ENCODE measurements around the gene BRSK1.

The BRSK1 gene

GRCh38 chr19:55247621-55248099 lies 36.1 kb upstream of the BRSK1 start:
- TF ChIP-seq CEBPB (IDR thresholded peaks at IDR 0.05) (no peak), ZBTB7A (IDR thresholded peaks at IDR 0.05; ENCODE audit: low read depth) (no peak), YY1 (IDR thresholded peaks at IDR 0.05; ENCODE audit: low read depth) (no peak), RAD21 (IDR thresholded peaks at IDR 0.05; ENCODE audit: low read depth) (no peak), EGR1 (IDR thresholded peaks at IDR 0.05) (no peak), TAF1 (IDR thresholded peaks at IDR 0.05; ENCODE audit: low read depth) (no peak), EP300 (IDR thresholded peaks at IDR 0.05; ENCODE audit: borderline replicate concordance) (no peak), TEAD4 (IDR thresholded peaks at IDR 0.05) (no peak), NFIC (IDR thresholded peaks at IDR 0.05) (no peak), TCF12 (IDR thresholded peaks at IDR 0.05; ENCODE audit: low read depth) (no peak), CREB1 (IDR thresholded peaks at IDR 0.05; ENCODE audit: low read depth) (no peak), REST (IDR thresholded peaks at IDR 0.05; ENCODE audit: low read depth) (no peak), FOXM1 (IDR thresholded peaks at IDR 0.05; ENCODE audit: borderline replicate concordance, low read depth) (no peak)
- TF ChIP-seq, protein P1, sequence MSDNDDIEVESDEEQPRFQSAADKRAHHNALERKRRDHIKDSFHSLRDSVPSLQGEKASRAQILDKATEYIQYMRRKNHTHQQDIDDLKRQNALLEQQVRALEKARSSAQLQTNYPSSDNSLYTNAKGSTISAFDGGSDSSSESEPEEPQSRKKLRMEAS (IDR thresholded peaks at IDR 0.05): no peak
- TF ChIP-seq, protein P2, sequence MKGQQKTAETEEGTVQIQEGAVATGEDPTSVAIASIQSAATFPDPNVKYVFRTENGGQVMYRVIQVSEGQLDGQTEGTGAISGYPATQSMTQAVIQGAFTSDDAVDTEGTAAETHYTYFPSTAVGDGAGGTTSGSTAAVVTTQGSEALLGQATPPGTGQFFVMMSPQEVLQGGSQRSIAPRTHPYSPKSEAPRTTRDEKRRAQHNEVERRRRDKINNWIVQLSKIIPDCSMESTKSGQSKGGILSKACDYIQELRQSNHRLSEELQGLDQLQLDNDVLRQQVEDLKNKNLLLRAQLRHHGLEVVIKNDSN (IDR thresholded peaks at IDR 0.05): no peak

DNA sequence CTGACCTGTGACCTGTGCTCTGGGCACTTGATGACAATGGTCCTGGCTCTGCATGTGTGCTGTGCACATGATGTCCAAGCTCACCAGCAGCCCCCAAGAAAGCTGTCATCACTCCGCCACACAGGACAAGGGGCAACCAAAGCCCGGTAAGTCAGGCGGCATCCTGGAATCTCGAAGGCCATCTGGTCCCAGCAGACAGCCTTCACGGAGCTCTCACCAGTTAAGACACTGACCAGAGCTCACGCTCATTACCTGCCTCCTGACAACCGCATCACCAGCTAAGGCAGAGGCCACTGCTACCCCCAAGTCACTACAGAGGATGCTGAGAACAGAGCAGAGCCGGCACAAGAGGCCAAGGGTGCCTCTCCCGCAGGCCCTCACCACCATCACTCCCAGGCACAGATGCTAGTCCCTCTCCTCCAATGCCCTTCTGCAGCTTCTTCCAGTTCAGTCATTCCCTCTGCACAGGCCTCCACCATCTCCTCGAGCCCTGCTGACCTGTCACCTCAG lies 35.6 kb upstream of the BRSK1 start:
- TF ChIP-seq TCF12 (IDR thresholded peaks at IDR 0.05; ENCODE audit: low read depth) (no peak), EP300 (IDR thresholded peaks at IDR 0.05; ENCODE audit: borderline replicate concordance) (no peak), CREB1 (IDR thresholded peaks at IDR 0.05; ENCODE audit: low read depth) (no peak), RAD21 (IDR thresholded peaks at IDR 0.05; ENCODE audit: low read depth) (no peak), NFIC (IDR thresholded peaks at IDR 0.05) (no peak), TAF1 (IDR thresholded peaks at IDR 0.05; ENCODE audit: low read depth) (no peak), REST (IDR thresholded peaks at IDR 0.05; ENCODE audit: low read depth) (no peak), EGR1 (IDR thresholded peaks at IDR 0.05) (no peak), YY1 (IDR thresholded peaks at IDR 0.05; ENCODE audit: low read depth) (no peak), TEAD4 (IDR thresholded peaks at IDR 0.05) (no peak), FOXM1 (IDR thresholded peaks at IDR 0.05; ENCODE audit: borderline replicate concordance, low read depth) (no peak), CEBPB (IDR thresholded peaks at IDR 0.05) (no peak), ZBTB7A (IDR thresholded peaks at IDR 0.05; ENCODE audit: low read depth) (no peak)
- TF ChIP-seq, protein P2 (IDR thresholded peaks at IDR 0.05): no peak
- TF ChIP-seq, protein P1 (IDR thresholded peaks at IDR 0.05): no peak

DNA sequence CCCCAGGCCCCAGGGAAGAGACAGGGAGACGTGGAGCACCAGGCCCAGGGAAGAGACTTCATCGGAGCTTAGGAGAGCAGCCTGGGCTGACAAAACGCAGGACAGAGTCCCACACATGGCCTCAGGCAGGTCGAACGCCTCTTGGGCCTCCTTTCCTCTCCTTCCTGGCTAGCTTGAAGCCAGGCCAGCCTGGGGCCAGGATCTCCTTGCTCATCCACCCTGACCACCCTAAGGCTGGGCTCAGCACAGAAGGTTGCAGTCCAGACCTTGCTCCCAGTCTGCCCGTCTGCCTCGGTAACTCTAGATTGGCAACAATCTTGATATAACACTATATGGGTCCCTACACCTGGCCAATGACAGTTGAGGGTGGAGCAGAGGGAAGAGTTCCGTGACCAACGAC lies 35.1 kb upstream of the BRSK1 start:
- TF ChIP-seq EGR1 (IDR thresholded peaks at IDR 0.05) (no peak), CEBPB (IDR thresholded peaks at IDR 0.05) (no peak), TCF12 (IDR thresholded peaks at IDR 0.05; ENCODE audit: low read depth) (no peak), ZBTB7A (IDR thresholded peaks at IDR 0.05; ENCODE audit: low read depth) (no peak), YY1 (IDR thresholded peaks at IDR 0.05; ENCODE audit: low read depth) (no peak), FOXM1 (IDR thresholded peaks at IDR 0.05; ENCODE audit: borderline replicate concordance, low read depth) (no peak), RAD21 (IDR thresholded peaks at IDR 0.05; ENCODE audit: low read depth) (no peak), TEAD4 (IDR thresholded peaks at IDR 0.05) (no peak), EP300 (IDR thresholded peaks at IDR 0.05; ENCODE audit: borderline replicate concordance) (no peak), NFIC (IDR thresholded peaks at IDR 0.05) (no peak), TAF1 (IDR thresholded peaks at IDR 0.05; ENCODE audit: low read depth) (no peak)
- TF ChIP-seq, protein P1 (IDR thresholded peaks at IDR 0.05): no peak

DNA sequence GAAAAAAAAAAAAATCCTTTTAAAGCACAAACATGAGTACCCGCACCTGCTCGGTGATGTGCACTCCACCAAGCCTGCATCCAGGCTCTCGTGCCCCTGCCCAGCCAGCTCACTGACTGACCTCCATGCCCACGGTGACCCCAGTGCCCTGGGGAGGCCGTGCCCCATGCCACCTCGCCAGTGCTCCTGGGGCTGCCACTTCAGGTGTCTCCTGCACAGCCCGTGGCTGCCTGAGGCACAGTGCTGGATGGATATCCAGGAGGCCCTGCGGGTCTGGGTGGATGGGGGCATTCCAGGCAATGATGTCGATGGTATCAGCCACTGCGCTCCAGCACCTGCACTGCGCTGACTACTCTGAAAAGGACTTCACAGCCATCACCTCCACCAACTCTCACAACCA lies 34.0 kb upstream of the BRSK1 start:
- no peak for TF ChIP-seq YY1 (IDR thresholded peaks at IDR 0.05; ENCODE audit: low read depth)
- no peak for TF ChIP-seq EP300 (IDR thresholded peaks at IDR 0.05; ENCODE audit: borderline replicate concordance)
- TF ChIP-seq, protein P1 (IDR thresholded peaks at IDR 0.05): no peak
- TF ChIP-seq REST (IDR thresholded peaks at IDR 0.05; ENCODE audit: low read depth): no peak
- no peak for TF ChIP-seq CREB1 (IDR thresholded peaks at IDR 0.05; ENCODE audit: low read depth)
- TF ChIP-seq FOXM1 (IDR thresholded peaks at IDR 0.05; ENCODE audit: borderline replicate concordance, low read depth): no peak
